T-helper 2 cell (primary cell): ENCODE measurements around the gene PLEKHA5.

Source experiments
- DNase-seq, 5 experiments: peaks; one replicate each; pipeline versions ENCODE4 v3.0.0 to v3.0.0-alpha.2; 2012 to 2022

Gene PLEKHA5

DNA sequence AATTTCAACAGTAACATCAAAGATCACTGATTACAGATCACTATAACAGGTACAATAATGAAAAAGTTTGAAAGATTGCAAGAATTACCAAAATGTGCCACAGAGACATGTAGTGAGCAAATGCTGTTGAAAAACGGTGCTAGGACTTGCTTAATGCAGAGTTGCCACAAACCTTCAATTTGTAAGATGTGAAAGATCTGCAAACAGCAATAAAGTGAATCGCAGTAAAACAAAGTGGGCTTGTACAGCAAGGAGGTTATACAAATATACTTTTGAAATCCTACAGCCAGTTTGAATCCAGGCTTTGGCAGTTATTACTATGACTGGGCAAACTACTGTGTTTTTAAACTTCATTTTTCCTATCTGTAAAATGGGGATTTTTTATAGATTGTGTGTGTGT lies 1.0 kb upstream of the PLEKHA5 start:
- peak in 1 of 5 experiments; percentile 11 for DNase-seq

DNA sequence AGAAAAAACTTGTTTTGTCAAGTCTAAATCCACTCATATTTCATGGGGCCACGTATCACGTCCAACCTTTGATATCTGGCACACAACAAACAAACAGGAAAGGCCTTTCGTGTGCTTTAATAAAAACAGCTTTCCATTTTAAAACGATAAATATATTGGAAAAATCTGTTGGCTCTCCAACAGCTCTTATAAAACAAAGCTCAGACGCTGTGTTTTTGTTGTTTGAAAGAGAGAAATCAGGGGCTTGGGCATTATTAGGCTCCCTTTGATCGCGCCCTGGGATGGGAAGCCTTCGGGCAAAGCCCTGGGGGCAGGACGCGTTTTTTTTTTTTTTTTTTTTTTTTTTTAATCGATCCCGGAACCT lies 429 bp upstream of the PLEKHA5 start:
- peak in 1 of 5 experiments; percentile 14 for DNase-seq

DNA sequence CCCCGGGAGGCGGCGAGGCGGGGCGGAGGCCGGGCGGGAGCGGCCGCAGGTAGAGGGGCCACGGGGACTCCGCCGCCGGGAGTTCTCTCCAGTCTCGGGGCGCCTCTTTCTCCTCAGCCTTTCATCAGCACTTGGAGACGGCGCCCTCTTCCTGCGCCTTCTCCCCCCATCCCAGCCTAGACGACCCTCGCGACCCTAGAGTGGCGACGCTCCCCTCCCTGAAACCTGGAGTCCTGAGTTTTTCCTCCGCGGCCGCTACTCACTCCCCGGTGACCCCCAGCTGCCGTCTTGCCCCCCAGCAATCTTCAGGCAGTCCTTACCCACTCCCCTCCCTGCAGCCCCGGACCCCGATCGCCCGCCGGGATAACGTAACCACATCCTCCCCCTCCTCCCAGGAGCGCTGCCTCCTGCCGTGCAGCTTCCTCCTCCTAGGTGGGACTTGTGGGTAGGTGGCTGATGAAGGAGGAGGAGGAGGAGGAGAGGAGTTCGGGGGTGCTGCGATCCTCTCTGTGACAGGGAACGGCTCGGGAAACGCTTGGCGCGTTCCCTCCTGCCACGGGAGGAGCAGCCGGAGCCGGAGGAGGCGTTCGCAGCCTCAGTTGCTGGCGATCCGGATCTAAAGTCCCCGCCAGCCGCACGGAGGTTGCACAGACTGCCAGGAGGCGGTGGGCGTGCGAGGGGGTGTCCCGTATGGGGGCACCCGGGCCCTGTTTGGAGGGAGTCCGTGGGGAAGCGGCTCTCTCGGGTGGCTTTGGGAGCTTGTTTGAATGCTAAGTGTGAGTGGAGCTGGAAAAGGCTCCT lies 891 bp downstream of the PLEKHA5 start:
- peak in 3 of 5 experiments; percentile 7 to 34 (median 17) for DNase-seq

DNA sequence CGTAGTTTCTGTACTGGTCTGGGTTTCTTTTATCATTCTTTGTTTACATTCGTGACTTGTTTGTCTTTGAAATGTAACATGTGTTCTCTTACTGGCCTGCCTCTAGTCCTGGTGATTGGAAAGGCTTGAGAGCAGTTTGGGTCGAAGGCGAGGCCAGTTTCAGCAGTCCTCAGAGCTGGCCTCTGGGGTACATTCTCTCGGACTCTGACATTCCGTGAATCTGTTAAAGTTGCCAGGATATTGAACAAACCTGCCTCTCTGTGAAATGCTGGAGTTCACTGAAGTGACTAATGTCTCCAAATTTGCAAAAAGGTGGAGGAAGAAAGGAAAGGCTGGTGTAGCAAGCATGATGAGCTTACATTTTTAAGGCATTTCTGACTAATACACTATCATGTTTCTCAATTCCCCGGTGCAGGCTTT lies 1.5 kb downstream of the PLEKHA5 start:
- no peak for DNase-seq

DNA sequence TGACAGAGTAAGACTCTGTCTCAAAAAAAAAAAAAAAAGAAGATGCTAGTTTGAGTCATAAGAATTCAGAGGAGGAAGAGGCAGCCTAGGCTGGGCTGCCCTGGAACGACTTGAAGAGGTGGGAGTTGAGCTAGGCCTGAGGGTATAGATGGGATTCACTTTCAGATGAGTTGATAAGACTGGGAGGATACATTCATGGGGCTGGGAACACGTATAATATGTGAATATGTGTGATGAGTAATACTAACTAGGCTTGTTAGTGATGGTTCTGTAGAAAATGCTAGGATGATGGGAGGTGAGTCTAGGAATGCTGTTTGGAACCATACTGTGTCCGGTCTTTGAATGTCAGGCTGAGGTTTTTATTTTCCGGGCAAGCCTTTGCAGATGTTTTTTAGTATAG lies 9.0 kb downstream of the PLEKHA5 start:
- no peak for DNase-seq

DNA sequence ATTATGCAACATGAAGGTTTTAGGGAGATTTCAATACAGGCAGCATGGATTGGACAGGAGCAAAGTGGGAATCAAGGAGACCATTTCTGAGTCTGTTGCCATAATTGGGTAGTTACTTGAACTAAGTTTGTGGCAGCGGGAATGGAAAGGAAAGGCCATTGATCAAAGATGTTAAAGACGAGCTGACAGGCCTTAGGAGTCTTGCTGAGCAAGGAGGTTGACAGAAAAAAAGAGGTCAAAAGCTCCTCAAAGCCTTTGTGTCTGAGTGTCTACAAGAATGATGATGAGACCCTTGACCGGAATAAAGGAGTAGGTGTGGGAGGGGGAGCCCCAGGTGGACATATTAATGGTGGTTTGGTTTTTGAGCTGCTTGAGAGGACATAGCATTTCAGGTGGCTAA lies 9.4 kb downstream of the PLEKHA5 start:
- no peak for DNase-seq

DNA sequence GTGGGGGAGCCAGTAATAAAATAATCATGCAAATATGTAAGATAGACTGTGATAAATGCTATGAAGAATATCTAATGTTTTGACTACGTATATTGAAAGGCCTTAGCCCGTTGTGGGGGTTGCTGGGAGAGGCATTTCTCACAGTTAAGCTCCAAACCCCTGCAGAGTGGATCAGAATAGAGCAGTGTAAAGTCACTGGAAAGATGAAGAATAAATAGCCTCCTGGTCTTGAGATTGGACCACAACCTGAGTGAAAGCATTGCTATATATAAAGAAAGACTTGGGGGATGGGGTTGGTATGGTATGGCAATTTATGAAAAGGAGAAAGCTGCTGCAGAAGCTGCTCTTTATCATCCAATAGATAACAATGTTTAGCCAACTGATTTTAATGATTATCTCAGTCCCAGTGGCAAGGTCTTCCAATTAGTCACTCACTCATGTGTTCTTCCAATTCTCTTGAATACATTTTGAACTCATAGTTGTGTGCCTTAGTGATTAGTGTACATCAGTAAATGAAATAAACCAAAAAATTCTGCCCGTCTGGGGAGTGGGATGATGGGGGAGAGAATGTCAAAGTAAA lies 10.2 kb downstream of the PLEKHA5 start:
- no peak for DNase-seq

DNA sequence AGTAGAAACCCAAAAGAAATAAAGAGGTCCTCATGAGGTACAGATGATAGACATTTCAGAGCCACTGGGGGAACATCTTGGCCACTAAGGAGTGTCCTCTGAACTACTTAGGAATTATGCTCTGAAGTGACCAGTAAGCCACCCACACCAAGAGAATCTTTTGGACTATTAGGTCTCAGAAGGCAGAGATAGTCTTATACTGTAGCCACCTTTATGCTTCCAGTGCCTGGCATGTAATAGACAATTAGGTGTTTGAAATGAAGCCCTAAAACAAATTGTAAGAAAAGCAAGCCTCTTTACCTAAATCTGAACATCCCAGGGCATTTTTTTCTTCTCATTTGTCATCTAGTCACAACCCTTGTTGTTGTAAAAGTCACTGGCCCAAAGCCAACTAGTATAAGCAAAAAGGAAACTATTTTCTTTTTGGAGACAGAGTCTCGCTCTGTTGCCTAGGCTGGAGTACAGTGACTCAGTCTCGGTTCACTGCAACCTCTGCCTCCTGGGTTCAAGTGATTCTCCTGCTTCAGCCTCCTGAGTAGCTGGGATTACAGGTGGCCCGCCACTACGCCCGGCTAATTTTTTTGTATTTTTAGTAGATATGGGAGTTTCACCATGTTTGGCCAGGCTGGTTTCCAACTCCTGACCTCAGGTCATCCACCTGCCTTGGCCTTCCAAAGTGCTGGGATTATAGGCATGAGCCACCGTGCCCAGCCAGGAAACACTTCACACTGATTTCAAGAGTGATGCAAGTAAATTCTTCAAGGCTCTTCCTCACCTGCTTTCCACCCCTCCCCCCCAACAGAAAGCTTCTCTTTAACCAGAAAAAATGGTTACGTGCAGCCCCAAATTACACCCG lies 11.1 kb downstream of the PLEKHA5 start:
- DNase-seq = no peak

DNA sequence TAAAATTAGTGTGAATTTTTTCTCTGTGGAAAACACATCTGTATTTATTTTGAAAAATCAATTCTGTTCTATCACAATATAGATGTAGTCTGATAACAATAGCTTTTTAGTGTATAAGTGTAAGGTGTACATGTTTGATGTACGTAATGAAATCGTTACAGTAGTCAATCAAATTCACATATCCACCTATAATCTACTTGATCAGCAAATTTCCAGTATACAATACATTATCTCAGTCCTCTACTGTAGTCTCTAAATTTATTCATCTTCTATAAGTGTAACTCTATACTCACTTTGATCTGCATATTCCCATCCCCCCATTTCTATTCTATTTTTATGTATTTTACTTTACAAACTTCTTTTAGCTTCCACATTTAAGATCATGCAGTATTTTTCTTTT lies 13.0 kb downstream of the PLEKHA5 start:
- DNase-seq = no peak

DNA sequence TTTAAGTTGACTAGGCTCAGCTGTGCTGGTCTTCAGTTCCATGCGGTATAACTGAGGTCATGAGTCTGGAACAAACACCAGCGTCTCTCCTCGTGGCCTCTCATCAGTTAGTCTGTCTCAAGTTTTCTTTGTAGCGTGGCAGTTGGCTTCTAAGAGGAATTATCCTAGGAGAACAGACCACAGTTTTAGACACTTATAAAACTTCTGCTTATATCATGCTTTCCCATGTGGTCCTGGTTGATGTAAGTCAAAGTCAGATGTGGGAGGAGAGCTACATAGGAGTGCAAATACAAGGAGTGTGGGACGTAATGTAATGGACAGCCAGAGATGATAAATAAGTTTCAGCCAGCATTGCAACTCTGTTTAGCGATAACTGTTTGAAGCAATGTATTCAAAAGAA lies 14.8 kb downstream of the PLEKHA5 start:
- no peak for DNase-seq

DNA sequence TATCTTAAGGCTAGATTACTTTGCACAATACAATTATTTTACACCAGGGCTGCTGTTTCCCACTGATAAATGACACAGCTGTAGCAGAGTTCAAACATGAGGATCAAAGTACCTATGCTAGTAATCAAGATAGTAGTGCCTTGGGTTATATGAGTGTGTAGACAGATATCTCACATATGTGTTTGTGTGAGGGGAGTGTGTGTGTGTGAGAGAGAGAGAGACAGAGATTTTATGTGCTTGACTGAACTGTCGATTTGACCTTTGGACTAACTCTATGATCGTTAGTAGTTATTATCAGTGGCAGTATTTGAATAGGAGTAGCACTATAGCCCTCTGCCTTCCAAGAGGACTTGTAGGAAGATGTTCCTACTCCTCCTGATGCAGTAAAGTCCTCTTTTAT lies 15.5 kb downstream of the PLEKHA5 start:
- DNase-seq = no peak

DNA sequence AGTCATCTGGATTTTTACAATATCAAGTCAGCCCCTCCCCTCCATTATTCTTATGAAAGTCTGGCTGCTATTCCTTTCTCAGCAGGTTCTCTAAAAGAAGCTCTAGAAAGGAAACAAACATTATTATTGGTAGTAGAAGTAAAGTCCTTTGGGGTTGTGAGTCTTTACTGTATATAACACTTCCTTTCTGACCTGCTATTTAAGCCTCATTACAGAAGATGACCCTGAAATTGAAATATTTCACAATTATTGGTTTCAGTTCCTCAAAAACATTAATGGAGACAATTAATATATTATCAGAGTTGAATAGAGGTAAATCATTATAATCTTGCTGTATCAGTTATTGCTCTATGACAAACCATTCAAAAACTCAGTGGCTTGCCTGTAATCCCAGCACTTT lies 19.3 kb downstream of the PLEKHA5 start:
- no peak for DNase-seq

DNA sequence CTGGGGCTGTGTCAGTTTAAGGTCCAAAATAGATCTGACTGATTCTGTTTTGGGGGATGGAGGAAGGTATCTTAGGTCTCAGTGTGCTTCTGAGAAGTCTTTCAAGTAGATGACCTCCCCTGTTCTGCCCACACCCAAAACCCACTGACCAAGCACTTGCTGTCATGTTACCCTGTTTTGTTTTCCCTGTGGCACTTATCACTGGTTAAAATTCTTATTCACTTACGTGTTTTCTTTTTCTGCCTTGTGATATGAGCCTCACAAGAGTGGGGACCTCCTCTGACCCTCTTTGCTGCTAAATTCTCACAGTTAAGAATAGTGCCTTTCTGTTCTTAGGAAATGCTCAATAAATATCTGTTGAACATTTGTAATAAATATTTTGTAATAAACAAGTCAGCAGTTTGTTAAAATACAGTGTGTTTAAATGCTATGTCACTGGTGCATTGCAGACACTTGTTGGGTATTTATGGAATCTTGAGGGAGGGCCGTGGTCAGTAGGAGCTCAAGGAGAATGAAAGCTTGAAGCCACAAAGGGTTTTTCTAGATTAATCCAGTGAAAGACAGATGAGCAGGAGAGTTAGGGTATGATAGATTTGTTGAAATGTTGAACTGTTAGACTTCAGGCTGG lies 20.9 kb downstream of the PLEKHA5 start:
- no peak for DNase-seq

DNA sequence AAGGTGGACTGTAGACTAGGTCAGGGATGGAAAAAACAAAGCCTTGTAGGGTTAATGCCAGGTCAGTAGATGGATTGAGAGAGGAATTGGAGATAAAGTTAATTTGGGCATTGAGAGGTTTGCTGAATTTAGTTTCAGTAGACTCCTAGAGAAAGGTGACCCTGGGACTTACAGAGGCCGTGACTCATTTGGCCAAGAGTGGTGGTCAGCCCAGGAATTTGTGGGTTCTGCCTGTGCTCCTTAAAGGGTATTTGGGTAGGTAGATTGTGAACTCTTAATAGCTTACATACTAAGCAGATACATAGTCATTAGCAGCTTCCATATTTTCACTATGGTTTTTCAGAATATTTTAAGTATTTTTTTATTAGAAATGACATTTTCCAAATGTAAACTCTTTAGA lies 21.8 kb downstream of the PLEKHA5 start:
- no peak for DNase-seq

DNA sequence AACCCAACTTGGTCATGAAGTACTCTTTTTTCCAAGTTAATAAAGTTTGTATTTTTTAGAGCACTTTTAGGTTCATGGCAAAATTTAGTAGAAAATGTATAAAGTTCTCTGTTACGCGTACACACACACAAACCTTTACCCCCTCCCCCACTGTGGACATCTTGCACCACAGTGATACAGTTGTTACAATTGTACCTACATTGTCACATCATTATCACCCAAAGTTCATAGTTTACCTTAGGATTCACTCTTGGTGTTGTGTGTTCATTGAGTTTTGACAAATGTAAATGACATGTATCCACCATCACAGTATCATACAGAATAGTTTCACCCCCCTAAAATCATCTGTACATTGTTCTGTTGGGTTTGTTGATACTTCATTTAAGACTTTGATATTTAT lies 23.9 kb downstream of the PLEKHA5 start:
- DNase-seq = no peak

DNA sequence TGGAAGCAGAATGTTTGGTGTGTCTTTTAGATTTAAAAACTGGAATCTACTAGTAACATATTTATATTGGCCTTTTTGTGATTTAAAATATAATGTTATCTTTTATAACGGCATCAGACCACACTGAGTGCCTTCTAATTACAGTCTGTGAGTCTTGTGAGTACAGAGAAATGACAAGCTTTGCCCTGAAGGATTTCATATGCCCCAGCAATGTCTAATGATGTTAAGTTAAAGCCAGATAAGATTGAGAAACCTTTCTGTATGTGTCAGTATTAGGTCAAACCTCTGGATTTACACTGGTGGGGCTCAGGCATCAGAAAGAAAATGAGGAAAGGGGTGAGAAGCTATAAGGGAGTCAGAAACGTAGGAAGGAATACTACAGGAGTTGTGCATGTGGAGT lies 25.2 kb downstream of the PLEKHA5 start:
- no peak for DNase-seq

DNA sequence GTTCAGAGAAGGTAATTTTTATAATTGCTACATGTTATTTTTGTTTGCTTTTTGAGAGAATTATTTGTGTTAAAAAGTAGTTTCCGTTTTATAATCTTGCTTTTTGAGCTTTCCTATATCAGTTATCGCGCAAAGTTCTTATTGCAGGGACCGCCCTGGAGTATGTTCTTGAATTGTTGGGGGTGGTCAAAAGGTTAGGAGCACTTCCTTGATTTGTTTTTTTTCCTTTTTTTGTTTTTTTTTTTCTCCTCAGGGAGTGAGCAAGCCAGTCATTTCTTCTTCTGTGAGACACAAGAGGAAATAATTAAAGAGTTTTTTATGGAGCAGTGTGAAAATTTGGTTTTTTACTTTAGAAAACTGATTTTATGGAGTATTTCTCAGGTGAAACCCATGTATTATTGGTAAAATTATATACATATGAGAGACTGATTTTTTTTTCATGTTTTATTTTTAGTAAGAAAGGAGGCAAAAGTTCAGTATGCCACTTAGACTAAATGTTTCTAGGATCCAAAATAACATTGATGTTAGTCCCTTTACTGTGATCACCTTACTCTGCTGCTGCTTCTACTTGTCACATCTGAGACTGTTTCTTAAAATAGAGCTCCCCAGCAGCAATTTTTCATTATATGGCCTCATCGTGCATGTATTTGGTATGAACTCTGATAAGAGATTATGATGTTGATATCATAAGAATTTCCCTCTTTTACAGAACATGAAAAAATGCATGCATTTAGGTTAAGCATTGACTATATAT lies 26.6 kb downstream of the PLEKHA5 start:
- DNase-seq = no peak

DNA sequence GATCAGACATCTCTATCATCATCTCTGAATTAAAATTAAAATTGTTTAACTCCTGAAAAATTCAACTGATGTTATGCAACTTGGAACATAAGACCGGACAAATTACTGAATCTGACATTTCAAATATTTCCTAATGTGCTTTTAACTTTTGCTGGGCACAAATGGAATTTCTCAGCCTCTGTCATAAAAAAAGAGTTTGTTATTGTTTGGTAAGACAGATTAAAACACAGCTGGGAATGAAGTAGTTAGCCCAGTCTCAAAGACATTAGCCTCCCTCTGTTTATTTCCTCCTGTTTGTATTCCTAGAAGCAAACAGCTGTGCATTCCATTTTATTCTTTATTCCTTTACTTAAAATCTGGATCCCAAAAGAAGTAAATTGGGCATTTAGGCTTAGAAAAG lies 29.4 kb downstream of the PLEKHA5 start:
- no peak for DNase-seq

DNA sequence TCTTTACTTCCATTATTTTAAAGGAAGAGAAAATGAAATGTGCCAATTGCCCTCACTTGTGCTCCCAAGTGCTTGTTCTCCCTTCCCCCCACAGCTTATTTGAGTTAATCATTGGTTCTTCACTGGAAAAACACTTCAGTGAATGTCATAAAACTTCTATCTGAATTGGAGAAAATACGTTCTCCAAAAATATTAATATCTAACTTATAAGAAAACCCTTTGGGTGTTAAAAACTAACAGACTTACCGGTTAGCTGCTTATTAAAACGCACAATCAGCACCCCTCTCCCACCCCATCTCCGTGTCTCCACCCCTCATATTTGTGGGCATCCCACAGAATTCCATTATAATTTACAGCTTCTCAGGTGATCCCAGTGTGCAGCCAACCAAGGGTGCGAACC lies 31.7 kb downstream of the PLEKHA5 start:
- DNase-seq = no peak

DNA sequence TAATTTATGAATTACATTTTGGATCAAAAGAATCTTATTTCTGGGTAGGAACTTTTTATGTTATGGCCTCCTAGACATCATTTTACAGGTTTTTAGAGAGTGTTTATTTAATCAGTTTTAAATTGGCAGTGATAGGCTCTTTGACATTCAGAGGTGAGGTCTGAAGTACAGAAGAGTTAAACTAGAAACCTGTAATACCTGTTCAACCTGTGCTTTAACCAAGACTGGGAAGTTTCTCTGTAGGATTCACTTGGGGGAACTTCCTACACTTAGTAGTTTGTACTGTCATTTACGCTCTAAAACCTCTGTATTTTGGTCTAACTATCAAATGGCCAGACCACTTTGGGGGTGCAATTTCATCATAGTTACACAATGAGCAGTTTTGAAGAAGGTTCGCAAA lies 35.9 kb downstream of the PLEKHA5 start:
- no peak for DNase-seq

DNA sequence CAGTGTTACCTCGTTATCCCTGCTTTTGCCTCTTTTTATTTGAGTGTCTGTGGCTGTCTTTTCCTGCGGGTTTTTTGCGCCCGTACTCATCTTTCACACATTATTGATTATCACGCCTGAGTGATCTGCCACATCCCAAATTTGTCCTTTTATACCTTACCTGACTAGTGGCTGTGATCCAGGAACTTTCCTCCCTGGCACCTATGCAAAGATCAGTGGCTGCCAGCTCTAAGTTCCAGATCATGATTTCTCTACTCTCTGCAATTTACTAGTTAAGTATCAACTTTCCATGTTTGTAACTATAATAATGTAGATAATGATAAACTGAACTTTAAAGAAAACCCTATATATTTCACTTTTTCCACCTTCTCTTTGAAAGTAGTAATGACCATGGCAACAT lies 36.9 kb downstream of the PLEKHA5 start:
- no peak for DNase-seq

DNA sequence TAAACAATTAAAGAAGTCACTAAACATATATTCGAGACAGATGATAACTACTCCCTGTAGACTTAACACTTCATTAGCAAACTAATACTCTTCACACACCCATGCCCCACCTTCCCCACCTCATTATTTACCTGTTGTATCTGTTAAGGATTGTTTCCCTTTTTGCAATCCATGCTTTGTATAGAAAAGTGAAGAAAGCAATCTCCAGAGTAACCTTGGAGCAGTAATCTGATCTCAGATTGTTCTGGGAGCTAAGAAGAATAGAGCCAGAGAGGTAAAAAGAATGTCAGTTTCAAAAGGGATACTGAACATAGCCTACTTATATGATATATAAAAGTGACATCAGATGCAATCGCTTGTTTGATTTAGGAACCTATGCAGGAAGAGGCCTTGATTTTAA lies 37.4 kb downstream of the PLEKHA5 start:
- DNase-seq = no peak

DNA sequence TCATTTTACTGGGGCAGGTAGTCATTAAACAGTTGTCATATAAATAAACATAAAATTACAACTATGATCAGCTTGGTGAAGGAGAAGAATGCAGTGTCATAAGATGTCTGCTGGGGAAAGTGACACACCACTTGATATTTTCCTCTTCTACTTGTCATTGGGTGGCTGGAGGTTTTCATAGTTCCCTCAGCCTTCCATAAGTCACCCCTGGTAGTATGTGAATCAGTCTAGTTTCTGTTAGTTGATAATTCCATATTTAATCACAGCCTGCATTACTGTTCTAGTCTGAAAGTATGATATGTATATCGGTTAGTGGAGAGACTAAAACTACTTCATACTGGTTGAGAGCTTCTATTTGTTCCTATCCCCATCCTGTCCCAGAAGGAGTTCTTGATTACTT lies 38.2 kb downstream of the PLEKHA5 start:
- no peak for DNase-seq
